SK-N-MC (cell line): ENCODE results near the gene RRP12.

Source experiments
- DNase-seq: peaks from one replicate; pipeline ENCODE4 v3.0.0-alpha.2; 2011; ENCODE audit warnings: low read depth, low spot score
- H3K27ac ChIP-seq: fragments of 200-600 bp; sonication (generic); 2 replicates; pipeline ENCODE4 v1.5.1; 2016; ENCODE audit warnings: mixed run types
- H3K36me3 ChIP-seq: fragments of 200-600 bp; sonication (generic); 2 replicates; pipeline ENCODE4 v1.6.1; 2017; ENCODE audit warnings: antibody characterized with exemption, low read length, mixed read lengths; ENCODE audit not compliant: insufficient read depth
- H3K4me3 ChIP-seq: fragments of 200-600 bp; sonication (generic); 2 replicates; pipeline ENCODE4 v1.5.1; 2016
- H3K9ac ChIP-seq: fragments of 200-600 bp; sonication (generic); 2 replicates; pipeline ENCODE4 v1.8.0; 2017; ENCODE audit warnings: mixed run types, mixed read lengths; ENCODE audit not compliant: insufficient read length
- H3K9me3 ChIP-seq: fragments of 200-600 bp; sonication (generic); 2 replicates; pipeline ENCODE4 v1.6.1; 2017; ENCODE audit warnings: low read depth, mild to moderate bottlenecking, antibody characterized with exemption, low read length, moderate library complexity, mixed read lengths
- EZH2 ChIP-seq: fragments of 200-600 bp; sonication (generic); IDR thresholded peaks from one replicate; pipeline ENCODE4 v1.6.1; 2017; ENCODE audit warnings: antibody characterized with exemption
- FOXP2 ChIP-seq: optimal IDR thresholded peaks from 2 replicates; pipeline ENCODE3; 2011; ENCODE audit warnings: mild to moderate bottlenecking, moderate library complexity; ENCODE audit not compliant: insufficient read depth; ENCODE audit errors: extremely low read length, control extremely low read depth
- POLR2AphosphoS5 ChIP-seq: IDR thresholded peaks from 2 replicates; pipeline ENCODE4 v1.6.1; 2012; ENCODE audit warnings: mild to moderate bottlenecking, low read depth, low read length, borderline replicate concordance

Gene RRP12

GRCh38 chr10:97363071-97363470 is 38.1 kb downstream of the RRP12 start:
- TF ChIP-seq EZH2: no peak
- TF ChIP-seq FOXP2: no peak
- no peak for TF ChIP-seq POLR2AphosphoS5
- H3K4me3 ChIP-seq: no peak overlapping the region
- no peaks in the 10 kb centered on the region for H3K9me3 ChIP-seq
- no peaks in the 10 kb centered on the region for H3K36me3 ChIP-seq
- no peak for DNase-seq
- no peak overlapping the region for H3K9ac ChIP-seq
- no peak overlapping the region for H3K27ac ChIP-seq

- TF ChIP-seq EZH2 (no peak), FOXP2 (no peak), POLR2AphosphoS5 (no peak)
- no peak for DNase-seq
Observed at GRCh38 chr10:97362310-97363033, 38.7 kb downstream of the RRP12 start.

DNA sequence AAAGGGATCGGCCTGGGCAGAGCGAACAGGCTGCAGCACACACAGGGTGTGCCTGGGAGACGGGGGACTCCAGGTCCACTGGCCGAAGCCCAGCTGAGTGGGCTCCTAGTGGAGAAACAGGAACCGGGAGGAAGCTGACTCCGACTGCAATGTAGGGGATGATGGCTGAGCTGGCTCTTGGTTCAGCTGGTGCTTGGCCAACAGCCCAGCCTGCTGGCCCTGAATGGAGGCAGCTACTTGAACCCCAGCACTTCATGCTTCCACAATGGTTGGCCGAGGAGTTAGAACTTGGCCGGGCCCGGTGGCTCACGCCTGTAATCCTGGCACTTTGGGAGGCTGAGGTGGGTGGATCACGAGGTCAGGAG is 39.6 kb downstream of the RRP12 start:
- Histone ChIP-seq H3K9ac (no peak overlapping the region), H3K4me3 (no peak overlapping the region), H3K27ac (no peak overlapping the region), H3K36me3 (no peaks in the 10 kb centered on the region; the same call in 1 of the 2 replicates), H3K9me3 (no peaks in the 10 kb centered on the region)
- TF ChIP-seq FOXP2 (no peak), POLR2AphosphoS5 (no peak), EZH2 (no peak)
- DNase-seq: no peak

More at GRCh38 chr10:97362310-97363033, 38.7 kb downstream of the RRP12 start:
- H3K9ac ChIP-seq: no peak overlapping the region
- no peak overlapping the region for H3K27ac ChIP-seq
- H3K36me3 ChIP-seq: no peaks in the 10 kb centered on the region
- H3K9me3 ChIP-seq: no peaks in the 10 kb centered on the region
- H3K4me3 ChIP-seq: no peak overlapping the region

DNA sequence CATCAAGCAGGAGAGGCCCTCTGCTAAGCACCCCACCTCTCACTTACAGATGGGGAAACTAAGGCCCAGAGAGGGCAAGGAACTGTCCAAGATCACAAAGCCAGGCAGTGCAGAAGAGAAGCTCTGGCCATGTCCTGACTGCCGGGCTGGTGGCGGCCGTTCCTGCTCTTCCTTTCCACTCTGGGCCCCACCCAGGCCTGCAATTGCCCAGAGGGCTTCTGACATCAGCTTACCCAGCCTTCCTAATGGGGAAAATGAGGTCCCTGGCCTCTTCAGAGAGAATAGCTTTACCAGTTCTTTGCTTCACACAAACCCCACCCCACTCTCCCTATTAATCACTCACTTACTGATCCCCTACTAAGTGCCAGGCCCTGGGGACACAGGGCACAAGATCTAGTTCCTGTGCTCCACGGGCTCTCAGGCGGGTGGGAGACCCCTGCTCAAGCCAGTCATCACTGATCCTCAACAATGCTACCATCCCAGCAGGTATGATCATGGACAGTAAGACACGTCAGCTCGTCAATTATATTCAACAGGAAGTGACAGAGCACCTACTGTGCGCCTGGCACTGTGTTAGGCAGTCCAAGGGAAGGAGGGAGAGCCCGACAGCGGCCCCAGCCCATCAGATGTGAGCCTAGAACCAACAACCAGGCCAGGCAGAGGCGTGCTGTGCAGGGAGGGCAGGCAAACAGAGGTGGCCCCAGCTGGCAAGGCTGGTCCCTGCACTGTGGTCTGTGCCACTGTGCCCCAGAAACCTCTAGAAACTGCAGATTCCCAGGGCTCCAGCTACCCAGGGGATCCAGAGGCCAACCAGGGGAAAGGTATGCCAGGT is 40.2 kb downstream of the RRP12 start:
- H3K9ac ChIP-seq: no peak overlapping the region
- no peak for TF ChIP-seq FOXP2
- TF ChIP-seq EZH2: no peak
- no peak for TF ChIP-seq POLR2AphosphoS5
- H3K9me3 ChIP-seq: no peaks in the 10 kb centered on the region
- no peak overlapping the region for H3K4me3 ChIP-seq
- no peak for DNase-seq
- H3K36me3 ChIP-seq: no peaks in the 10 kb centered on the region; the same call in 1 of the 2 replicates
- no peak overlapping the region for H3K27ac ChIP-seq

DNA sequence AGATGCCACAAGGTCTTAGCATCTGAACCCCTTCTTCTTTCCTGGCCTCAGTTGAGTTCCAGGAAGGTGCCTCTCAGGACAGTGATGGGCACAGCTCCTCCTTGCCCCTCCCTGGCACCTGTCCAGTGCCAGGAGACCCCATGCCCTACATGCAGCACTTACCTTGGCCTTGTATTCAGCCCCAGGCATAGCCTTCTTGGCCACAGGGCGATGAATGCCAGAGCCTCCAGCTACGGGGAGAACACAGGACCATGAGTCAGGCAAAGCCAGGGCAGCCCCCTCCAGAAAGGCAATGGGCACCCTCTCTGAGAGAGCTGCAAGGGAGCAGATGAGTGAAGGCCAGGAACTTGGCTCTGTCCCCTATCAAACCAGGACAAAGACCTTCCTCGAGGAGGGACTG is 42.4 kb downstream of the RRP12 start:
- no peaks in the 10 kb centered on the region for H3K9me3 ChIP-seq
- no peak for DNase-seq
- H3K4me3 ChIP-seq: no peak overlapping the region
- TF ChIP-seq FOXP2: no peak
- no peak overlapping the region for H3K9ac ChIP-seq
- H3K36me3 ChIP-seq: no peaks in the 10 kb centered on the region; the same call in 1 of the 2 replicates
- H3K27ac ChIP-seq: no peak overlapping the region

DNA sequence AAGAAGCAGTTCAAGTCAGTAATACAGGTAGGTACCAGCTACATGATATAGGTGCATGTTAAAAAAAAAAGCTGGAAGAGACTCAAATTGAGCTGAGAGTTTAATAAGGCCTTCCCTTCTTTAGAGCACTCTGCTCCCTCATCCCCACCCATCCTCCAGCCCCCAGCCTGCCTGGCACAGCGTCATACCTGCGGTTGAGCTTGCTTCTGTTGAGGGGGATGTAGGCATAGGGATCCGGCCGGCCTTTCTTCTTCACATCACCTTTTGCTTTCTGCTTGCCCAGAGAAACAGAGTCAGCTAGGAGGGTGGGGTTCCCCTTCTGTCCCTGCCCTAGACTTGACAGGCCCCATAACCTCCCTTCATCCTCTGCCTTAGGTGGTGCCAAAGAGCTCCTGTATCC is 42.8 kb downstream of the RRP12 start:
- no peak overlapping the region for H3K4me3 ChIP-seq
- H3K36me3 ChIP-seq: no peaks in the 10 kb centered on the region; the same call in 1 of the 2 replicates
- DNase-seq: no peak
- no peak overlapping the region for H3K27ac ChIP-seq
- no peak for TF ChIP-seq EZH2
- TF ChIP-seq FOXP2: no peak
- TF ChIP-seq POLR2AphosphoS5: no peak
- H3K9ac ChIP-seq: no peak overlapping the region
- H3K9me3 ChIP-seq: no peaks in the 10 kb centered on the region

DNA sequence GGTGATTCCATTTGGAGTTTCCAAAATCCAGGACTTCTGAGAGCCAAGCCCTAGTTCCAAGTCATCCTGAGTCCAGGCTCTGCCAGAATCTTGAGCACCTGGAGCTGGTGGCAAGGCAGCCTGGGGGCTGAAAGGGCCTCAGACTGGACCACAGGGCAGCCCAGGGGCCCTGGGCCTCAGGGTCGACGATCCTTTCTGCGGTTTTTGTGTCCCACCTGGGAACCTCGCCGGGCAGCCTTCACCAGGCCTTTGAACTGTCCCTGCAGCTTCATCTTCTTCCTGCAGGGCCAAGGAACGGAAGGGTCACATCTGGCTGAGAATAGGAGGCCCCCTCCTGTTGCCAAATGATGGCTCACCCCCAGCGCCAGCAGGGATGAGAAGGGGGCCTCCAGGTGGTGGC is 44.2 kb downstream of the RRP12 start:
- TF ChIP-seq FOXP2 (no peak), EZH2 (no peak), POLR2AphosphoS5 (no peak)
- H3K36me3 ChIP-seq: no peaks in the 10 kb centered on the region; the same call in 1 of the 2 replicates
- no peak for DNase-seq
- H3K9me3 ChIP-seq: no peaks in the 10 kb centered on the region
- H3K9ac ChIP-seq: no peak overlapping the region
- H3K4me3 ChIP-seq: no peak overlapping the region
- H3K27ac ChIP-seq: no peak overlapping the region

- no peaks in the 10 kb centered on the region; the same call in 1 of the 2 replicates for H3K36me3 ChIP-seq
Observed at GRCh38 chr10:97356318-97356914, 44.7 kb downstream of the RRP12 start.

More at GRCh38 chr10:97356318-97356914, 44.7 kb downstream of the RRP12 start:
- Histone ChIP-seq H3K9ac (no peak overlapping the region), H3K27ac (no peak overlapping the region), H3K9me3 (no peaks in the 10 kb centered on the region), H3K4me3 (no peak overlapping the region)
- no peak for DNase-seq
- TF ChIP-seq FOXP2 (no peak), POLR2AphosphoS5 (no peak), EZH2 (no peak)
